Activated CD8-positive, alpha-beta memory T cell treated with anti-CD3 and anti-CD28 coated beads for 48 hours (primary cell): Measurements from ENCODE around the gene CCDC148.
"Not testable (repeated sequence)": the region's sequence is repeated elsewhere in the genome, so short reads cannot be mapped to it uniquely, and the experiment has no call there.

Experiments
- DNase-seq, 3 experiments: peaks; one replicate each; pipeline ENCODE4 v3.0.0-alpha.2; 2020; ENCODE audit warnings: low read depth in 2 of 3, low spot score in 2 of 3

CCDC148 gene

GRCh38 chr2:158484892-158485556 is 28.5 kb upstream of the CCDC148 start:
- no peak for DNase-seq

- no peak for DNase-seq
Observed at GRCh38 chr2:158482594-158482993, 26.0 kb upstream of the CCDC148 start.

GRCh38 chr2:158481116-158481515 is 24.6 kb upstream of the CCDC148 start:
- no peak for DNase-seq

GRCh38 chr2:158478816-158479215 is 22.3 kb upstream of the CCDC148 start:
- DNase-seq = no peak

- no peak for DNase-seq
Observed at GRCh38 chr2:158478237-158478636, 21.7 kb upstream of the CCDC148 start.

GRCh38 chr2:158477202-158477601 is 20.6 kb upstream of the CCDC148 start:
- no peak for DNase-seq

- not testable (repeated sequence) for DNase-seq
Observed at GRCh38 chr2:158474526-158475011, 18.0 kb upstream of the CCDC148 start.

GRCh38 chr2:158473719-158474392 is 17.3 kb upstream of the CCDC148 start:
- no peak for DNase-seq

GRCh38 chr2:158473300-158473699 is 16.7 kb upstream of the CCDC148 start:
- DNase-seq = not testable (repeated sequence)

- DNase-seq = not testable (repeated sequence)
Observed at GRCh38 chr2:158472829-158473228, 16.3 kb upstream of the CCDC148 start.

GRCh38 chr2:158467248-158467647 is 10.7 kb upstream of the CCDC148 start:
- no peak for DNase-seq

GRCh38 chr2:158464426-158465281 is 8.1 kb upstream of the CCDC148 start:
- no peak for DNase-seq

GRCh38 chr2:158463496-158464095 is 7.0 kb upstream of the CCDC148 start:
- DNase-seq = no peak

- DNase-seq = no peak
Observed at GRCh38 chr2:158460632-158461297, 4.2 kb upstream of the CCDC148 start.

GRCh38 chr2:158459161-158460003 is 2.8 kb upstream of the CCDC148 start:
- DNase-seq = no peak

GRCh38 chr2:158458617-158458920 is 2.0 kb upstream of the CCDC148 start:
- DNase-seq = no peak

- DNase-seq = peak; percentile 1 to 37 (median 31)
Observed at GRCh38 chr2:158457826-158458616, 1.5 kb upstream of the CCDC148 start.

- DNase-seq = peak; percentile 26 to 35 (median 33)
Observed at GRCh38 chr2:158457092-158457825, 706 bp upstream of the CCDC148 start.

GRCh38 chr2:158443606-158444005 is 12.9 kb downstream of the CCDC148 start:
- DNase-seq = no peak
